NCI-H345 (cell line): ENCODE results near the gene MAML1.
"Not testable (repeated sequence)": the region's sequence is repeated elsewhere in the genome, so short reads cannot be mapped to it uniquely, and the experiment has no call there.

Experiments
- DNase-seq: peaks from one replicate; lab custom pipeline; 2025; lab: John Stamatoyannopoulos, UW

MAML1 gene

DNA sequence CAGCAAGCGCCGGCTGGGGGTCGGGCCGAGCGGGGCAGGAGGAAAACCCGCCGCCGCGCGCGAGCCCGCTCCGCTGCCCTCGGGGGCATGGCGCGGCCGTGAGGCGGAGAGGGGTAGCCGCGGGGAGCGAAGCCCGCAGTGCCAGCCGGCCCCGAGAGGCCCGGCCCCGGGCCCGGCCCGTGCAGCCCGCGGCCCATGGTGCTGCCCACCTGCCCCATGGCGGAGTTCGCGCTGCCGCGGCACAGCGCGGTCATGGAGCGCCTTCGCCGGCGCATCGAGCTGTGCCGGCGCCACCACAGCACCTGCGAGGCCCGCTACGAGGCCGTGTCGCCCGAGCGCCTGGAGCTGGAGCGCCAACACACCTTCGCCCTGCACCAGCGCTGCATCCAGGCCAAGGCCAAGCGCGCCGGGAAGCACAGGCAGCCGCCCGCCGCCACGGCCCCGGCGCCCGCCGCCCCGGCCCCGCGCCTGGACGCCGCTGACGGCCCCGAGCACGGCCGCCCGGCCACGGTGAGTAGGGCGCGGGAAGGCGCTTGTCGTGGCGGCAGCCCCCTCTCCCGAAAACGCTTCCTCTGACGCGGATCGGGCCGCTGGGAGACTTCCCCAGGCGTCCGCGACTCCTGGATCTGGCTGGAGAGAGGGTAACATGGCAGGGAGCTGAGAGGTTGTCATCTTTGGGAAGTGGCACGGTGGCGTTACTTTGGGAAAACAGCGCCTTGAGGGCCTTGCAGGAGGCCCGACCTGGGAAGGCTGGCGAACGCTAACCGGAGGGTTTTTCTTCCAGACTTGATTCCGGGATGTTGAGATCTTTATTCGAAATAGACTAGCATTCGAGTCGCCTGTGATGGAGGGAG, 523 bp downstream of the MAML1 start:
- peak; percentile 35 for DNase-seq

DNA sequence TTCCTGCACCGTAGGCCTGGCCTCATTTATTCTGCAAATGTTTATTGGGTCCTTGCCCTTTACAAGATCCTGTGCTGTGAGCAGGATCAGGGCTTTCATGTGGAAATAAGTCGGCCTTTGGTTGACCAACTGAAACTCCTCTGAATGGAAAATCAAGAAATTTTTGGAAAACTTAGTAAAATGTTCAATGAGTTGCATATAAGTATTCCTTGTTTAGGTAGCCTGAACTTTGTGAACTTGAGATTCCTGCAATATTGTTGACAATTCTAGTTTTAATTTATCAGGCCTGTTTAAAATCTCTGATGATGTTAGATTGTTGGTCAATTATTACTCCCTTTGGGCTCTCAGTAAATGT, 1.1 kb downstream of the MAML1 start:
- no peak for DNase-seq

GRCh38 chr5:179734536-179735164, 2.0 kb downstream of the MAML1 start:
- DNase-seq = no peak

DNA sequence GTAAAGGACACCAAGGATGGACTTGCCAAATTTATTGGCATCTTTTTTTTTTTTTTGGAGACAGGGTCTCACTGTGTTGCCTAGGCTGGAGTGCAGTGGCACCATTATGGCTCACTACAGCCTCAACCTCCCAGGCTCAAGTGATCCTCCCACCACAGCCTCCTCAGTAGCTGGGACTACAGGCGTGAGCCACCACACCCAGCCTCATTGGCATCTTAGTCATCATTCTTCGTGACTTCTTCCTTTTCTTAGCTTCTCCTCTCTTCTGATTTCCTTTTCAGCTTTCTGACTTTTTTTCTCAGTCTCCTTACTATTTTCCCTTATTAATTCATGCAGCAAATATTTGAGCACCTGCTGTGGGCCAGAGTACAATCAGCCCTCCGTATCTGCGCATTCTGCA, 6.1 kb downstream of the MAML1 start:
- no peak for DNase-seq

DNA sequence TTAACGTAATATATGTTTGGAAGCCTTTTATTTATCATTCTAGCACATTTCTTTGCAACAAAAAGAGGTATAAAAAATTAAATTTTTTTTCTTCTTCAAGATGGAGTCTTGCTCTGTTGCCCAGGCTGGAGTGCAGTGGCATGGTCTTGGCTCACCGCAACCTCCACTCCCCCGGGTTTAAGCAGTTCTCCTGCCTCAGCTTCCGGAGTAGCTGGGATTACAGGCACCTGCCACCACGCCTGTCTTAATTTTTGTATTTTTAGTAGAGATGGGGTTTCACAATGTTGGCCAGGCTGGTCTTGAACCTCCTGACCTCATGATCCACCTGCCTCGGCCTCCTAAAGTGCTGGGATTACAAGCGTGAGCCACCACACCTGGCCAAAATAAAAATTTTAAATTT, 11.5 kb downstream of the MAML1 start:
- DNase-seq = not testable (repeated sequence)

GRCh38 chr5:179746872-179747271, 14.2 kb downstream of the MAML1 start:
- no peak for DNase-seq

DNA sequence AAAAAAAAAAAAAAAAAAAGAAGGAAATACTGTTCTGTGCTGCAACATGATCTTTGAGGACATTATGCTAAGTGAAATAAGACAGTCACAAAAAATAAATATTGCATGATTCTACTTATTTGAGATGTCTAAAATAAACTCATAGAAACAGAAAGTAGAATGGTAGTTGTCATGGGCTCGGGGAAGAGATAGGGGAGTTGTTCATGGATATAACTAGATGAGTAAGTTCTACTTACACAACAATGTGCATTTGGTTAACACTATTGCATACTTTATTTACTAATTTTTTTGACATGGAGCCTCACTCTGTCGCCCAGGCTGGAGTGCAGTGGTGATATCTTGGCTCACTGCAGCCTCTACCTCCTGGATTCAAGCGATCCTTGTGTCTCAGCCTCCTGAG, 15.2 kb downstream of the MAML1 start:
- no peak for DNase-seq

DNA sequence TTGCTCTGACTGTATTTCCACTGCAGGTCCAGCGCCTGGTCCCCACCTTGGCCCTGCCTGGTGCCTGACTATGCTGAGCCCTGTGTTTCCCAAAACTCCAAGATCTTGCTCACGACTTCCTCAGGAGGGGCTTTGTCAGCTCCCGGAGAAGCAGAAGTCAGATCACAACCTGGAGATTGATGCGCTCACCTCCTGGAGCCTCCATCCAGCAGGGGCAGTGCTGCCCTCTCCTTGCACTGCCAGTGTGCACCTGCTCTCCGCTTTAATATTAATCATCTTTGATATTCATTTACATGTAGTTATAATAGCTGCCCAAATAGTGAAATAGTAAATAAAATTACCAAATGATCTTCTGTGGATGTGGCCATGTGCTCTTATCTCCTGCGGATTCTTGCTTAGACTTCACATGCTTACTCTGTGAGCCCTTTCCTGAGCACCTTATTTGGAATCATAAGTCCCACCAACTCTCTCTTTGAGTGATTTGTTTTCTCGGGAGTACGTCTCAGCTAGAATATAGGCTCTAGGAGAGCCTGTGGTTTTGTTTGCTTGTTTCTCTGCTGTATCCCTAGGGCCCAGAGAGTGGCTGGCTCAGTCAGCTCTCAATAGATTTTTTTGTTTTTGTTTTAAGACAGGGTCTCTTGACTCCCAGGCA, 17.4 kb downstream of the MAML1 start:
- DNase-seq = no peak

DNA sequence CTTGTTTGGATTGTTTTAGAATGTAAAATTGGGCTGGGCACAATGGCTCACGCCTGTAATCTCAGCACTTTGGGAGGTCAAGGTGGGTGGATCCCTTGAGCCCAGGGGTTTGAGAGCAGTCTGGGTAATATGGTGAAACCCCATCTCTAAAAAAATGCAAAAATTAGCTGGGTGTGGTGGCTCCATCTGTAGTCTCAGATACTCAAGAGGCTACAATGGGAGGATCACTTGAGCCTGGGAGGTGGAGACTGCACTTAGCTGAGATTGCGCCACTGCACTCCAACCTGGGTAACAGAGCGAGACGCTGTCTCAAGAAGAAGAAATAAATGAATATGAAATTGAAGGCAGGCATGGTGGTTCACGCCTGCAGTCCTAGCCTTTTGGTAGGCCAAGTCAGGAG, 21.3 kb downstream of the MAML1 start:
- no peak for DNase-seq

DNA sequence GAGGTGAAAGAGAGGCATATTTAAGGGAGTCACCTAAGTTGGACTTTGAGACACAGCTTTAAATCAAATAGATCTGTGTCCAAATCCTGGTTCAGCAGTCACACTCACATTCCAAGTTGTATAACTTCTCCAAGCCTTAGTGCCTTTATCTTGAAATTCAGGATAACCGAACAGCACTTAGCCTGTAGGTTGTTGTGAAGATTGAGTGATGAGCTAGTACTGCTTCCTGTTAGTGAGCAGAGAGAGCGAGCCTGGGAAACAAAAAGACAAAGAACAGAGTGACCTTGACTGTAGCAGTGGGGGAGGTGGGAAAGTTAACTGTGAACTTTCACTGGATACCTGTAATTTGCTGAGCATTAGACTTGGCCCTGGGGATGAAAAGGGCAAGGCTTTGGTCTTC, 22.4 kb downstream of the MAML1 start:
- DNase-seq = no peak

GRCh38 chr5:179758955-179759354, 26.3 kb downstream of the MAML1 start:
- no peak for DNase-seq

DNA sequence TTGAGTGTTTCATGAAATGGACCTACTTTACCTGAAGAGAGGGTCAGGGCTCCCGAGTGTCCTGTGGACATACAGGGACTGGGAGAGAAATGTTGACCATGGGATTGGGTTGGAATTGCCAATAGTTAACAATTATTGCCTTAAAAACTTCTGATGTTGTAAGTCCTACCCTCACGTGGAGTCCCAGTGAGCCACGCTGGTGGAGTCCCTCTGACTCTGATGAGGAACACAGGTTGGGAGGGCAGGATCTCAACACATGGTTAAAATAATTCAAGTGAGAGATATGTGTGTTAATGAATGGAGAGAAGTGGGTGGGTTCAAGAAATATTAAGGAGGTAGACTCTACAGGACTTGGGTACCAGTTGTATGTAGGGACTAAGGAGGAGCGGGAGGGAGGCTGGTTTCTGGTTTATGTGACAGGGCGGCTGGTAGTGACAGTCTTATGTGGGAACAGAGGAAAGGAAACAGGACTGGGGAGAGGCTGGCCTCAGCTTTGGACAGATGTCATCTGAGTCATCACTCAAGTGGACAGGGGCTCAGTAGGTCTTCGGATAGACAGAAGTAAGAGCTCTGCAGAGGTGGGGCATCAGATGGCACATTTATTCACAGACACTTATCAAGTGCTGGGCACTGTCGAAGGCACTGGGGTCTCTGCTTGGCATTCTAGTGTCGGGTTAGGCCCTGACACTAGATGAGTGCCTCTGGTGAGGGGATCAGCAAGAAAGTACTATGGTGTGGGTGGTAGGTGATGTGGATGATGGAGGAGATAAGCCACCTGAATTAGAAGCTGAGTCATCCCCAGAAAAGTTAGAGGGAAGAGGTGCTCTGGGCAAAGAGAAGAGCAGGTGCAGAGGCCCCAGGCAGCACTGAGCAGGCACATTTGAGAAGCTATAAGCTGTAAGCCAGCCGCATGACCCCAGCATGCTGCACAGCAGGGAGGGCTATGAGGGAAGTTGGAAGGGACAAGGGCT, 27.2 kb downstream of the MAML1 start:
- peak; percentile 53 for DNase-seq

GRCh38 chr5:179762079-179762780, 29.6 kb downstream of the MAML1 start:
- DNase-seq = peak; percentile 86

DNA sequence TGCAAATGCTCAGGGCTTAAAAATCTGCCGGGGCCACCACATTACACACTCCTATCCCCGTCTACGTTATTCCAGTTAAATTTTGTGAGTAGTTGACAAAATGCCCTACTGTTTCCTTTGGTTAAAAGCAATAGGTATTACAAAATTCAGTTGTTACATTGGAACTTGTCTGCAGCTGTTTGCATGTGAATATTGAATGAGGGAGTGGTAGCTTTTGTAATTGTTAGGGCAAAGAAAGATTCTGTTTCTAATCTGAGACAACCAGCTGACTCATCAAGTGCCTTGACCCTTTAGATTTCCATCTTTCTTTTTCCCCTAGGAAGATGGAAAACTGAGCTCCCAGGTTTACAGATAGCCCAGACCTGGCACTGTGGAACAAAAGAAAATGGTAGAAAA, 30.2 kb downstream of the MAML1 start:
- no peak for DNase-seq

- peak; percentile 60 for DNase-seq
Measured at GRCh38 chr5:179763215-179763945, 30.8 kb downstream of the MAML1 start.

DNA sequence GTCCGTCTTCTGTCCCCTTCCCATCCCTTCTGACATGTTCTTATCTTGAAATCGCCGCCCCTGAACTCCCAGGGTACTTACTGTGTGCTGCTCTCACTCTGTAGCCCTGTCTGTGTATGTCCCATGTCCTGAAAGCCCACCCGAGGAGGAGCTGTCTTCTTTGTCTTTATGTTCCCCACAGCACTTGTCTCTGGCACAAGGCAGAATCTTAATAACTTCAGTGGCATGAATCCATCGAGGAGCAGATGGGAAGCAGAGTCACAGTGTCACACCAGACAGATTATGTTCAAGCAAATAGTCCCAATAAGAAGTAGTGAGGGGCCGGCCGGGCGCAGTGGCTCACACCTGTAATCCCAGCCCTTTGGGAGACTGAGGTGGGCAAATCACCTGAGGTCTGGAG, 31.4 kb downstream of the MAML1 start:
- no peak for DNase-seq

DNA sequence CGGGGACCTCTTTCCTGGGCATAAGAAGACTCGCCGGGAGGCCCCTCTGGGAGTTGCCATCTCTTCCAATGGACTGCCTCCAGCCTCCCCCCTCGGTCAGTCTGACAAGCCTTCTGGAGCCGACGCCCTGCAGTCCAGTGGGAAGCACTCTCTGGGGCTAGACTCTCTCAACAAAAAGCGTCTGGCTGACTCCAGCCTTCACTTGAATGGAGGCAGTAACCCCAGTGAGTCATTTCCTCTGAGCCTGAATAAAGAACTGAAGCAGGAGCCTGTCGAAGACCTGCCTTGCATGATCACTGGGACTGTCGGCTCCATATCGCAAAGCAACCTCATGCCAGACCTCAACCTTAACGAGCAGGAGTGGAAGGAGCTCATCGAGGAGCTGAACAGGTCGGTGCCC, 32.8 kb downstream of the MAML1 start:
- DNase-seq = no peak

- DNase-seq = no peak
Measured at GRCh38 chr5:179766021-179766725, 33.6 kb downstream of the MAML1 start.

DNA sequence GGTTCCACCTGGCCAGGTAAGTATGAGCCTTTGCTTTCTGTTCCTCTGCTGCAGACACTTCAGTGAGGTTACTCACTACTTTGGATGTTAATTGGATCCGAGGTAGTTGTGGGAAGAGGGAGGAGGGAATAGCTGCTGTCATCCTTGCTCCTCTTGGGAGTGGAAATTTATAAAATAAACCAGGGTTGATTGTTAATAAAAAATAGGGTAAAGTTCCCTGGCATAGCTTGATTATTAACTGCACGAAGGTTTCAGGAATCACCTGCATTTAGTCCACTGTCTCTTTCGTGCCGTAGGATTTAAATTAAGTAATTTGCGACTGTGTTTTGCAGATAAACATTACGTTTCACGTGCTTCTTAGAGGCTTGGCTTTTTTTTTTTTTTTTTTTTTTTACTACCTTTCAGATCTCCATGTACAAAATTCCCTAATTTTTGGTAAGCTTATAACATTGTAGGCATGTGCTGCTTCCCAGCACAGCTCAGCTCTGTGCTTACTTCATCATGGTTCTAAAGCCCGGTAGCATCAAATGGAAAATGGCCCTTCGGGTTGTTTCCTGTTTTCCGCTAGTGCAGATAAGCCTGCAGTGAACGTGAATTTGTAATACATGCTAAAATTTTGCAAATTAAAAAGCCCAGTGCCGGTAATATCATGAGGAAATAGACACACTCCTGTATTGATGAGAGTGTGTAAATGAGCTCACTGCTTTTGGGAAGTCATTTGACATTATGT, 34.3 kb downstream of the MAML1 start:
- no peak for DNase-seq
